ENCODE measurements around the gene TBC1D2B. TPM values are rescaled to one million over a fixed set of nuclear protein-coding genes. Genes with fewer than 3 reads are reported as not detected.

The TBC1D2B gene
- total and polyA plus RNA-seq, 2 donors (not counting 3 experiments of a cell fraction or from before 2014, with no cell fraction given), result 30.8 to 46.1 TPM

- Histone ChIP-seq H3K27ac (ENCODE audit: insufficient read depth, low read depth, low read length) (no peak overlapping the region), H3K9me3 (replicated peaks; ENCODE audit: control insufficient read depth, insufficient read depth, low read length) (no peaks in the 10 kb centered on the region), H3K36me3 (ENCODE audit: control insufficient read depth in 2 of 2, extremely low read depth in 1 of 2, insufficient read depth in 2 of 2, low read length in 2 of 2) (no peaks in the 10 kb centered on the region), H3K79me2 (ENCODE audit: control insufficient read depth, insufficient read depth, low read length) (no peaks in the 10 kb centered on the region), H3K27me3 (ENCODE audit: control insufficient read depth in 2 of 2, insufficient read depth in 2 of 2, low read length in 2 of 2) (no peaks in the 10 kb centered on the region), H3K9ac (replicated peaks; ENCODE audit: extremely low read depth, insufficient read depth, low read length) (no peak overlapping the region), H3K4me3 (replicated peaks in 1 of 3; ENCODE audit: insufficient read depth in 1 of 3, low read depth in 1 of 3, low read length in 3 of 3) (no peak overlapping the region), H4K20me1 (replicated peaks; ENCODE audit: control insufficient read depth, extremely low read depth, insufficient read depth, low read length) (no peaks in the 10 kb centered on the region), H3K9me1 (replicated peaks; ENCODE audit: control insufficient read depth, extremely low read depth, insufficient read depth, low read length) (no peaks in the 10 kb centered on the region), H3K4me1 (ENCODE audit: control insufficient read depth, extremely low read depth, insufficient read depth, low read length) (no peaks in the 10 kb centered on the region), H2AFZ (ENCODE audit: low read depth, low read length) (no peak overlapping the region), H3K4me2 (ENCODE audit: insufficient read depth, low read length) (no peak overlapping the region)
- ChIA-PET POLR2A (no interaction called here), CTCF (interaction anchor here (1.0 to 1.9 kb wide), 5 partner anchors 8 to 84 kb away, joined by 3 to 6 read pairs (median 4); partner anchors contain the start of gene SH2D7)
- DNase-seq (ENCODE audit: low read depth, low spot score) (no peak), FAIRE-seq (no peak)
- intact Hi-C loops (cut with micrococcal nuclease), result no loop called here
- TF ChIP-seq MAX (IDR thresholded peaks at IDR 0.05; ENCODE audit: insufficient read depth, insufficient read length) (no peak), JUN (IDR thresholded peaks at IDR 0.05; ENCODE audit: borderline replicate concordance, insufficient read depth, insufficient read length, low read depth) (no peak), MYC (IDR thresholded peaks at IDR 0.05; ENCODE audit: low read depth, low read length) (no peak), GATA2 (IDR thresholded peaks at IDR 0.05; ENCODE audit: insufficient read depth, insufficient read length, low read depth, low read length) (no peak), EZH2 (IDR thresholded peaks at IDR 0.05; ENCODE audit: borderline replicate concordance, low read depth, low read length, severe bottlenecking) (no peak), CTCF (IDR thresholded peaks at IDR 0.05; ENCODE audit: extremely low read depth in 1 of 2, insufficient read depth in 1 of 2, low read depth in 1 of 2, low read length in 2 of 2) (no peak), POLR2A (IDR thresholded peaks at IDR 0.05; ENCODE audit: low read depth, low read length) (no peak), POLR2AphosphoS5 (IDR thresholded peaks at IDR 0.05; ENCODE audit: insufficient read depth, low read depth, low read length) (no peak), FOS (IDR thresholded peaks at IDR 0.05; ENCODE audit: borderline replicate concordance, insufficient read depth, low read length) (no peak)
- dilution Hi-C loops (cut with MboI; ENCODE audit: extremely low pct_ligation_motif_present, low sequenced_read_pairs), result no loop called here
- no TSS peak for BruUV-seq (replicated peaks)
These were observed 6.4 kb upstream of the TBC1D2B start for GRCh38 chr15:78083687-78084448.

All from endothelial cell of umbilical vein (primary cell).